Neural cell (in vitro differentiated cells): ENCODE measurements around the gene SURF4. TPM values are rescaled to one million over a fixed set of nuclear protein-coding genes. Genes with fewer than 3 reads are reported as not detected.

ENCODE experiments used
- H2AFZ ChIP-seq: fragments of 200-600, 300-800 bp; sonication (generic), shearing (Covaris generic); 2 replicates; pipeline ENCODE4 v1.6.0; 2014; ENCODE audit warnings: low read depth, mild to moderate bottlenecking, antibody characterized with exemption, low read length, moderate library complexity
- H3F3A ChIP-seq: fragments of 200-600 bp; shearing (Covaris generic); 2 replicates; pipeline ENCODE4 v1.6.1; 2016; ENCODE audit warnings: mild to moderate bottlenecking, moderate library complexity, mixed read lengths, antibody characterized with exemption, low read length; ENCODE audit not compliant: insufficient read depth, poor library complexity, severe bottlenecking
- H3K27ac ChIP-seq: fragments of 200-600, 300-800 bp; sonication (generic), shearing (Covaris generic); 2 replicates; pipeline ENCODE4 v1.5.1; 2014; ENCODE audit warnings: mild to moderate bottlenecking, low read length, moderate library complexity
- H3K27me3 ChIP-seq: fragments of 300-800, 200-600 bp; sonication (generic), shearing (Covaris generic); 2 replicates; pipeline ENCODE4 v1.6.0; 2014; ENCODE audit warnings: mild to moderate bottlenecking, low read depth, low read length, moderate library complexity; ENCODE audit not compliant: insufficient read depth
- H3K36me3 ChIP-seq: fragments of 300-800, 200-600 bp; sonication (generic), shearing (Covaris generic); 2 replicates; pipeline ENCODE4 v1.5.1; 2014; ENCODE audit warnings: mild to moderate bottlenecking, antibody characterized with exemption, low read length, moderate library complexity; ENCODE audit not compliant: insufficient read depth
- H3K4me2 ChIP-seq: fragments of 300-800, 200-600 bp; sonication (generic), shearing (Covaris generic); 2 replicates; pipeline ENCODE4 v1.6.0; 2014; ENCODE audit warnings: mild to moderate bottlenecking, low read length
- H3K4me3 ChIP-seq: fragments of 300-800, 200-600 bp; sonication (generic), shearing (Covaris generic); 2 replicates; pipeline ENCODE4 v1.5.1; 2014; ENCODE audit warnings: mild to moderate bottlenecking, low read length, moderate library complexity
- H3K79me2 ChIP-seq: fragments of 200-600 bp; shearing (Covaris generic); replicated peaks from 2 replicates; pipeline ENCODE4 v1.6.0; 2014; ENCODE audit warnings: mild to moderate bottlenecking, low read length, moderate library complexity; ENCODE audit not compliant: insufficient read depth
- H3K9ac ChIP-seq: fragments of 300-800, 200-600 bp; sonication (generic), shearing (Covaris generic); 2 replicates; pipeline ENCODE4 v1.6.1; 2016; ENCODE audit warnings: mild to moderate bottlenecking, low read length, mixed read lengths
- H3K9me2 ChIP-seq: fragments of 200-600 bp; shearing (Covaris generic); 2 replicates; pipeline ENCODE4 v1.6.1; 2016; ENCODE audit warnings: mild to moderate bottlenecking, low read length, mixed read lengths; ENCODE audit not compliant: insufficient read depth
- H3K9me3 ChIP-seq: fragments of 200-600, 300-800 bp; sonication (generic), shearing (Covaris generic); 2 replicates; pipeline ENCODE4 v1.6.1; 2016; ENCODE audit warnings: mild to moderate bottlenecking, mixed run types, low read length, moderate library complexity, mixed read lengths
- H4K20me1 ChIP-seq: fragments of 200-600 bp; shearing (Covaris generic); 2 replicates; pipeline ENCODE4 v1.6.1; 2016; ENCODE audit warnings: mild to moderate bottlenecking, mixed run types; ENCODE audit not compliant: insufficient read depth
- CTCF ChIP-seq: fragments of 450-650 bp; IDR thresholded peaks from 2 replicates; pipeline ENCODE4 v1.5.1; 2014; ENCODE audit warnings: antibody characterized with exemption, mild to moderate bottlenecking, moderate library complexity; ENCODE audit not compliant: poor library complexity, severe bottlenecking
- EP300 ChIP-seq: fragments of 450-650 bp; conservative IDR thresholded peaks from 2 replicates; pipeline ENCODE4 v1.6.1; 2014; ENCODE audit warnings: antibody characterized with exemption, mild to moderate bottlenecking, moderate library complexity; ENCODE audit not compliant: poor library complexity, severe bottlenecking
- EZH2 ChIP-seq: fragments of 200-600, 300-800 bp; shearing (Covaris generic), sonication (generic); IDR thresholded peaks from 2 replicates; pipeline ENCODE4 v1.6.1; 2014; ENCODE audit warnings: antibody characterized with exemption, low read length, borderline replicate concordance, mild to moderate bottlenecking; ENCODE audit not compliant: insufficient read depth, poor library complexity, severe bottlenecking
- MXI1 ChIP-seq: fragments of 450-650 bp; conservative IDR thresholded peaks from 2 replicates; pipeline ENCODE4 v1.6.1; 2014; ENCODE audit warnings: antibody characterized with exemption, mild to moderate bottlenecking; ENCODE audit not compliant: poor library complexity, severe bottlenecking
- POLR2AphosphoS5 ChIP-seq: IDR thresholded peaks from 2 replicates; pipeline ENCODE4 v1.6.1; 2012
- RAD21 ChIP-seq: fragments of 450-650 bp; conservative IDR thresholded peaks from 2 replicates; pipeline ENCODE4 v1.6.1; 2014; ENCODE audit warnings: antibody characterized with exemption, mild to moderate bottlenecking, moderate library complexity
- REST ChIP-seq: IDR thresholded peaks from 2 replicates; pipeline ENCODE4 v1.6.1; 2012; ENCODE audit warnings: borderline replicate concordance
- SMC3 ChIP-seq: fragments of 450-650 bp; conservative IDR thresholded peaks from 2 replicates; pipeline ENCODE4 v1.6.1; 2014; ENCODE audit warnings: antibody characterized with exemption, mild to moderate bottlenecking, moderate library complexity; ENCODE audit not compliant: poor library complexity
- TAF1 ChIP-seq: IDR thresholded peaks from 2 replicates; pipeline ENCODE4 v1.6.1; 2012; ENCODE audit warnings: low read depth
- polyA plus RNA-seq: library from polyadenylated mRNA; depleted of rRNA; stranded (reverse); fragments of >200 nt; gene quantifications from 2 replicates; pipeline ENCODE4 v1.2.3, GENCODE V29; 2014

SURF4 gene
- polyA plus RNA-seq, 1 donor from 2014 or later, result 78.3 TPM

GRCh38 chr9:133322701-133323100 is 53.2 kb downstream of the SURF4 start:
- H3K27ac ChIP-seq, result no peak overlapping the region
- no peaks in the 10 kb centered on the region for H3K79me2 ChIP-seq
- no peak overlapping the region for H3K9ac ChIP-seq
- no peak overlapping the region for H2AFZ ChIP-seq
- no peaks in the 10 kb centered on the region for H3K9me2 ChIP-seq
- H3K4me2 ChIP-seq, result no peak overlapping the region
- no peak overlapping the region for H3K4me3 ChIP-seq
- no peaks in the 10 kb centered on the region for H3K27me3 ChIP-seq
- H4K20me1 ChIP-seq, result no peaks in the 10 kb centered on the region
- H3K36me3 ChIP-seq, result no peaks in the 10 kb centered on the region
- H3K9me3 ChIP-seq, result no peaks in the 10 kb centered on the region
- H3F3A ChIP-seq, result no peaks in the 10 kb centered on the region
- TF ChIP-seq SMC3 (no peak), CTCF (no peak)

- Histone ChIP-seq H2AFZ (no peak overlapping the region), H3K9me2 (no peaks in the 10 kb centered on the region), H3K4me2 (no peak overlapping the region), H3K9me3 (no peaks in the 10 kb centered on the region), H3K9ac (no peak overlapping the region), H4K20me1 (no peaks in the 10 kb centered on the region), H3K4me3 (no peak overlapping the region), H3K27me3 (no peaks in the 10 kb centered on the region), H3K36me3 (no peaks in the 10 kb centered on the region), H3F3A (no peaks in the 10 kb centered on the region), H3K27ac (no peak overlapping the region), H3K79me2 (no peaks in the 10 kb centered on the region)
- TF ChIP-seq RAD21 (no peak), SMC3 (no peak), EZH2 (no peak), POLR2AphosphoS5 (no peak), MXI1 (no peak), CTCF (no peak), TAF1 (no peak), REST (no peak), EP300 (no peak)
Observed at GRCh38 chr9:133321411-133321935, 54.4 kb downstream of the SURF4 start.
